Measurements from ENCODE around the gene ATG10.

The ATG10 gene

GRCh38 chr5:82285206-82285605, 313.4 kb downstream of the ATG10 start:
- DNase-seq, result no peak

- DNase-seq, result no peak
Observed at GRCh38 chr5:82287625-82288024, 315.8 kb downstream of the ATG10 start.

GRCh38 chr5:82290005-82290404, 318.2 kb downstream of the ATG10 start:
- DNase-seq, result no peak

- no peak for DNase-seq
Observed at GRCh38 chr5:82290908-82291307, 319.1 kb downstream of the ATG10 start.

- no peak for DNase-seq
Observed at GRCh38 chr5:82291420-82291819, 319.6 kb downstream of the ATG10 start.

- DNase-seq, result no peak
Observed at GRCh38 chr5:82295144-82295543, 323.3 kb downstream of the ATG10 start.

- DNase-seq, result no peak
Observed at GRCh38 chr5:82295959-82296531, 324.2 kb downstream of the ATG10 start.

GRCh38 chr5:82296929-82297328, 325.1 kb downstream of the ATG10 start:
- DNase-seq, result no peak

- no peak for DNase-seq
Observed at GRCh38 chr5:82297711-82298110, 325.9 kb downstream of the ATG10 start.

GRCh38 chr5:82298668-82299067, 326.8 kb downstream of the ATG10 start:
- no peak for DNase-seq

GRCh38 chr5:82301190-82301589, 329.4 kb downstream of the ATG10 start:
- DNase-seq, result no peak
